ENCODE measurements around the gene TCF7L2.
"Not testable (repeated sequence)": the region's sequence is repeated elsewhere in the genome, so short reads cannot be mapped to it uniquely, and the experiment has no call there.

The TCF7L2 gene

GRCh38 chr10:113093188-113094113 lies 143.4 kb downstream of the TCF7L2 start:
- intact Hi-C loops (cut with DNase I) = no loop called here
- DNase-seq = peak in 1 of 42 donors; percentile 6

DNA sequence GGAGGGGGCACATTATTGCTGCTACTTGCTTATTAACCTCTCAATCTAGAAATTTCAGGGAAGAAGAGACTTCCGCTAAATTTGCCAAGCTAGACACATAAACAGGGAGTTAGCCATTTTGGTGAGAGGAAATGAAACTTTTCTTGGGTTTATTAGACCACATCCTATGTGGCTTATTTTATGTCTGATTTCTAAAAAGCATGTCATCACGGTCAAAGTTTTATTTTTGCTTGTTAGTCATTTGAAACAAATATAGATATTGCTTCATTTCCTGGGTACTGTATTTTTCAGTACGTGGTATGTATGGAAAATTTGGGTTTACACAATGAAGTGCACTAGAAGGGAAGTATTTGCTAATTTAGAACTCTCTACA lies 144.1 kb downstream of the TCF7L2 start:
- no peak for DNase-seq
- intact Hi-C loops (cut with DNase I) = no loop called here

DNA sequence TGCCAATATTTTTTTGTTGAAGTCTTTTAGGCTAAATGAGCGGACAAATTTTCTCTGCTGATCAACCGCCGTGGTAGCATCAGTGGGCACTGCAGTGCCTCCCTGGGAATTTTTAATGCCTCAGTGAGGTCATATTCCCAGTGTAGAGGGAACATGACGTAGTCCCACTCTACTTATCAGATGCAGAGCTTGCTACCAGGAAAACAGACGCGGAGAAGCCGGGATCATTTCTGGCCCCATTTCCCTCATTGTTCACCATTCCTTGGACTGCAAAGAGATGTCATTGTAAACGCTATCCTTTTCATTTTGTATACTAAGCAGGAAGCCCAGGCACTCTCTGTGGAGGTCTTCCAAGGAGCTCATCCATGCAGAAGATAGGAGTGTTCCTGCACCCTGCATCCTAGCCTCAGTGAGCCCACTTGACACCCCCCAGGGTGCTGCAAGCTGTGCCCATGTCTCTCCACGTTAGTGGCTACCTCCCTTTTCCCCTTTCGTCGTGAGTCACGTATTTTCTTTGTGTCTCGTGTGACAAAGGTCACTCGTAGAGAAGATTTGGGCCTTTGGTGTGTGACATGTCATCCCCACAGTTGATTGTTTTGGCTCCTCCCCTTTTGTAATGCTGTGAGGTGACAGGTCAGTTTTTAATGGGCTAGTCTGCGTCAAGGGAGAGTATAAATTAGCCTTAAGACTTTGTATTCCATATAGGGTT lies 145.5 kb downstream of the TCF7L2 start:
- intact Hi-C loops (cut with DNase I) = no loop called here
- DNase-seq = peak in 1 of 42 donors; percentile 14

GRCh38 chr10:113096128-113096996 lies 146.3 kb downstream of the TCF7L2 start:
- intact Hi-C loops (cut with DNase I) = no loop called here
- DNase-seq = peak in 4 of 42 donors; percentile 18 to 31 (median 23)

GRCh38 chr10:113097036-113097435 lies 147.0 kb downstream of the TCF7L2 start:
- peak in 1 of 42 donors; percentile 11 for DNase-seq
- intact Hi-C loops (cut with DNase I) = no loop called here

GRCh38 chr10:113099431-113100183 lies 149.6 kb downstream of the TCF7L2 start:
- intact Hi-C loops (cut with DNase I) = no loop called here
- DNase-seq = no peak

GRCh38 chr10:113100281-113100680 lies 150.2 kb downstream of the TCF7L2 start:
- intact Hi-C loops (cut with DNase I) = no loop called here
- no peak for DNase-seq

DNA sequence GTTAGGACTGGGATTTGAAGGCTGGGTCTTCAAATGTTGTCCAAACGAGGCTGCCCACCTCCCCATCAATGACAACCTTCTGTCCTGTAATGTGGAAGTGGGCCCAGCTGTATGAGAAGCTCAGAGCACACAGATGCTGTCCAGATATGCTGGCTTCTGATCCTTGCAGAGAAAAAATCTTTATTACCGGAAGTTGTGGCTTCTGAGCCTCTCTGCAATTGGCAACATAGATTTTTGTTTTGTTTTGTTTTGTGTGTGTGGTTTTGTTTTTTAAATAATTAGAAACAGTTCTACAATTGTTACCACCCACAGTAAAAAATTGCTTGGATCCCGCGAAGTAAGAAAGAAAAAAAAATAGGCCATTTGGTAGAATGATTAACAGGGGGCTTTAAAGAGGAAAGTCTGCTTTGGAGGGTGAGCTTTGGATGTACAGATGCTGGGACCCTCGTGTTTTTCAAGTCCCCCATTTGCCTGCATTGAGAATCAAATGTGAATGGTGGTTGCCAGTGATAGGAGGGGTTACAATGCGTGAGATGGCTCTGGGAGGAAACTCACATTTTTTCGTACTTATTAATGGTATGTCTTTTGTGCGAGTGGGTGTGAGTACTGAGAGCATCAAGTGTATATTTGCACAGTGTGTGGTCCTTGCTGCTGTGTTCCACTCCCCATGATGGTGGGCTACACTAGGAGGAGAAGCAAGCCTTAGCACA lies 153.2 kb downstream of the TCF7L2 start:
- DNase-seq = peak in 1 of 42 donors; percentile 5
- intact Hi-C loops (cut with DNase I) = no loop called here

DNA sequence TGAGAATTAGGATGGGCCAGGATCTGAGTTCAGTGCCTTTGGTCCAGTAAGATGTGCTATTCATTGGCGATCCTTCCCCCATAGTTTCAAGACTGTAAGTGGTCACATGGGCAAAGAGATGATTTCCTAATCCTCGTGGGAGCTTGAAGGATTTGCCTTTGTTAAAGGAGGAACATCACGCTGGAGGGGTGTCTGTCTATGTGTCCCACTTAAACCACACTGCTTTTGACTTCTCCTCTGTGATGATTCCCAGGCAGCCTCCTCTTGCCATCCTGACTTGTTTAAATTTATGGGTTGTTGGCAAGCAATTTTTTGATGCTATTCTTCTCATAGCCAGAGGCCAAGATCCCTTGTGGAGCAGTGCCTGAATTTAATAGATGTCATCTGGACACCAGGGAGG lies 154.0 kb downstream of the TCF7L2 start:
- intact Hi-C loops (cut with DNase I) = no loop called here
- DNase-seq = peak in 1 of 42 donors; percentile 2

DNA sequence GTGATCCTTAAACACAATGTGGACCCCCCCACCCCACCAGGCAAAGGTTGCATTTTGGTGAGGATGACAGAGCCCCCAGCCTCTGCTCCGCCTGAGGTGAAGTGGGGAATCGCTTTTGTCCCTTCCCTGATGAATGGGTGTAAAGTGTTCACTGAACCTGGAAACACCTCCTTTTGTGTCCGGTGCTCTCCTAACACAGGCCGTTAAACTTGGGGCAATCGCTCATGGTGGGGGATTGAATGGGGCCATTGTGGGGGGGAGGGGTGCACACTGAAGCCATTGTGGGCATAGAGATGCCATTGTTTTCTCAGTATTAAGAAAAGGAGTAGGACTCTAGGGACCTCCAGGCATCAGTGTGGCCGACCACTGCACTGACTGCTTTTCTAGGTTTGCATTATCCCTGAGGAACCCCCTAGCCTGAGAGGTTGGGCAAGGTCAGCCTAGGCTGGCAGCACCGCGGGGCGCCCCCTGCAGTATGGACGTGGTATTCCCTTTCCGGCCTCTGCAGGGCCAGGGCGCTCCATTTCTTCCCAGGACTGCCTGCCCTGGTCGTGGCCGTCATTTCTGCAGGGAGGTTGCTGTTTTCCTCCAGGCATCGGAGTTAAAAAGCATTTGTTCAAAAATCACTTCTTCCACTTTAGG lies 158.3 kb downstream of the TCF7L2 start:
- intact Hi-C loops (cut with DNase I) = no loop called here
- DNase-seq = peak in 37 of 42 donors; percentile 19 to 87 (median 54)

DNA sequence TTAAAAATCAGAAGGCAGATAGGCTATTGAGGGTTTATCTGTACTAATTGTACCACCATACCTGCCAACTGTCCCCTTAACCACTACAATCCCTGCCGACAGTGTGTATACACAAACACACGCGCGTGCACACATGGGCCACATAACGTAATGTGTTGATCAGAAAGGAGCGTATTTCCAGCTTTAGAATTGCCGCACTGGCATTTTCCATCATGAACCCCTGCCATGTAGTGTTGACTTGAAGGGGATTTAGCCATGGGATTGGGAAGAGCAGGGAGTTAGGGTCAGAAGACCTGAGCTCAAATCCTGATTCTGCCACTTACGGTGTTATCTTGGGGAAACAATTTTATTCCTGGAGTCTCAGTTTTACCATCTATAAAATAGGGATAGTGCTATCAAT lies 158.9 kb downstream of the TCF7L2 start:
- intact Hi-C loops (cut with DNase I) = no loop called here
- no peak for DNase-seq

DNA sequence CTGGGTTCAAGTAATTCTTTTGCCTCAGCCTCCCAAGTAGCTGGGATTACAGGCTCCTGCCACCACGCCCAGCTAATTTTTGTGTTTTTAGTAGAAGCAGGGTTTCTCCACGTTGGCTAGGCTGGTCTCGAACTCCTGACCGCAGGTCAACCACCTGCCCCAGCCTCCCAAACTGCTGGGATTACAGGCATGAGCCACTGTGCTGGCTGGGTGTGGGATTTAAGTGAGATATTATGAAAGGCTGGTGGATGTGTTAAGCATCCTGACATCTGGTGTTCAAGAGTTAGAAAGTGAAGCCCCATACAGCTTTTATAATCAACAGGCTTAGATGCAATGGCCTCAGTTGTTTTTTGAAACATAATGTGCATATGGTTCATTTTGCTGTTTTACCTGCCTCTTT lies 159.4 kb downstream of the TCF7L2 start:
- DNase-seq; intact Hi-C loops (cut with DNase I): not testable (repeated sequence)

DNA sequence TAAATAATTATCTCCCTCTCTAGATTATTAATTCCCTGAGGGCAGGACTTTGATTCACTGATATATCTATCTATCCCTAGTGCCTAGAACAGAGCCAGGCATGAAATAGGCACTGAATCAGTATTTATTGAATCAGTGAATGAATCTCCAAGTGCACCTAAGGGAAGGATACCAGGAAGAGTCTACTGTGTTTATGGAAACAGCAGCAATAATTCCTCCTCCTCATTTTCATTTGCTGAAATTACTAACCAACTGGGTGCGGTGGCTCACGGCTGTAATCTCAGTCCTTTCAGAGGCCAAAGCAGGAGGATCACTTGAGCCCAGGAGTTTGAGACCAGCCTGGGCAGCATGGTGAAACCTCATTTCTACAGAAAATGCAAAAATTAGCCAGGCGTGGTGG lies 161.2 kb downstream of the TCF7L2 start:
- intact Hi-C loops (cut with DNase I) = loop anchor here (10.0 kb wide), 1 partner anchor 46 kb away; no protein-coding TSS in a partner anchor

DNA sequence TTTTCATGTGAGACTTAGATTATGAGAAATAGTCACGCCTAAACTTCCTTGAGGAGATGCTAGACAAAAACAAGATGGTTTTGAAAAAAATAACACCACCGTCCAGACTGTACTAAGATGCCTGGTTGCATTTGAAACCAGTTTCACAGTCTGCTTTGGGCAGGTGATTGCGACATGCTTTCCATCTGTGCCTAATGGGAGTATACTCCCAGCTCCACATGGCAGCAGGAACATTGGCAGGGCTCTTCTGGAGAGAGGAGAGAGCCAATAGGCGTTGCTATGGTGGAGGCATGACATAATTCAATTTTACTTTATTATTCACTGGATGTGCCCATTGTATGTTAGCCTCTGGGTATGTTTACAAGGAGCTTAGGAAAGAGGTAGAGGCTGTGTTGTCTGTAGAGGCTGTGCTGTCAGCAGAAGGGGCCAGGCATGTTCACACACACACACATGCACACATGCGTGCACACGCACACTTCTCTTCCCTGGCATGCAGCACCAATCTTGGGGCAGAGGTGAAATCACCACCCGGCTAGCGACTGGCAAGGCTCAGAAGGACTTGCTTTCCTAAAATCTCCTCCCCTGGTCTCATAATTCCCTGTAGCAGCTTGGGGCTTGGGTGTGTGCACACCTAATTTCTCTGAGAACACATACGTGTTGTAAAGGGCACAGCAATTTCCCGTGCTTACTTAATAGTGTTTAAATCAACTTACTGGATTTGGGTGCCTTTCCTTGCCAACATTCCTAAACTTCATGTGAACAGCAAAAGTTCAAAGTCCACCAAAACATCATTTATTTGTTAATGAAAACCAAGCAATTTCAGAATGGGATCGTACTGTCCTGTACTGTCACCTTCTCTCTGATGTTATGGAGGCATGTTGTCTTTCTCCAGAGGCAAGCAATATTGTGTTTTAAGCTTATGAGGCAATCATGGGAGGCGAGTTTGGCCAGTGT lies 162.1 kb downstream of the TCF7L2 start:
- intact Hi-C loops (cut with DNase I) = loop anchor here (10.0 kb wide), 1 partner anchor 47 kb away; no protein-coding TSS in a partner anchor
- no peak for DNase-seq

More for the DNA sequence above, 161.2 kb downstream of the TCF7L2 start:
- DNase-seq = no peak

DNA sequence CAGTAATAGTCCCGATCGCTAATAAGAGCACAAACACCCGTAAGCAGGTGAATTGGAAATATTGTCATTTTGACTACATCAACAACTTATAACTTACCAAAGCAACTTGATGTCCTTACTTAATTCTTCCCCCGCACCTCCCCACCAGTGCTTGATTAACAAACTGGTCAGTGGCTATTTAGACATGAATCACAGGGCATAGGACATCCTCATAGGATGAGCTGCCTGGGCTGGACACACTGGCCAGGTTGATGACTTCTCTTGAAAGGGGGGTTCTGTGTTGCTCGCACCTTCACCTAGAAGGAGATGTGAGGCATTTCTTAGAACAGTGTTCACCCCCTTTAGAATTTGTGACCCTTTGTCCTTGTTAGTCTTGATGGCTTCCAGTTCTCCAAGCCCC lies 163.2 kb downstream of the TCF7L2 start:
- no peak for DNase-seq
- intact Hi-C loops (cut with DNase I) = loop anchor here (10.0 kb wide), 1 partner anchor 48 kb away; no protein-coding TSS in a partner anchor

DNA sequence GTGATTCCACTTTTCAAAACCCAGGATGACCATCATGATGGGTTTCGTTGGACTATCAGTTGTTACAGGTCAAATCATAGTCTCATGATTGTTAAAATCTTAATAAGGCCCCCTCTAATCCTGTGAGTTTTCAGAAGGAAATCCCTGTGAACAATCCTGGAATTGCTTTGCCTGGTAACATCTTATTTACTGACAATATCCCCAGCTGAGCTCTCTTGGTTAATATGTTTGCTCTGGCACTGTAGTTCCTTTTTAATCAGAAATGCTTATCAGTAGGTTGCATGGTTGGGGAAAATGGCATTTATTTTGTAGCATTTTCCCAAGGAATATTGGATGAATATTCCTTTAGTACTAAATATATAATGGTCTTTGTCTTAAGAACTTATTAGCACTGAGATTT lies 163.9 kb downstream of the TCF7L2 start:
- intact Hi-C loops (cut with DNase I) = loop anchor here (10.0 kb wide), 1 partner anchor 49 kb away; no protein-coding TSS in a partner anchor
- no peak for DNase-seq

Data from head of caudate nucleus (tissue), 42 donors.